Aorta (tissue), 5 donors: Measurements from ENCODE around the gene UCN3. TPM values are rescaled to one million over a fixed set of nuclear protein-coding genes. Genes with fewer than 3 reads are reported as not detected.
"Not testable (repeated sequence)": the region's sequence is repeated elsewhere in the genome, so short reads cannot be mapped to it uniquely, and the experiment has no call there.

Experiments used
- ATAC-seq: fragments of 200-7000 bp; cut with Tn5 transposase; one replicate; pipeline ENCODE4 v1.9.1; 2022; ENCODE audit warnings: moderate library complexity; ENCODE audit not compliant: low FRiP score
- DNase-seq, 2 donors: peaks; one replicate each; pipeline ENCODE4 v3.0.0-alpha.2; 2020
- H3K27ac ChIP-seq, 2 donors: one replicate each; pipeline ENCODE4 v1.5.1; 2013; ENCODE audit warnings: low read length in 2 of 2, mild to moderate bottlenecking in 2 of 2, moderate library complexity in 2 of 2, control low read depth in 1 of 2, inconsistent platforms in 1 of 2, low read depth in 1 of 2
- H3K27me3 ChIP-seq, 2 donors: one replicate each; pipeline ENCODE4 v1.6.1; 2013; ENCODE audit warnings: control low read depth in 1 of 2, low read length in 1 of 2, mild to moderate bottlenecking in 1 of 2, moderate library complexity in 1 of 2; ENCODE audit not compliant: insufficient read depth in 2 of 2, control insufficient read depth in 1 of 2
- H3K36me3 ChIP-seq, 2 donors: one replicate each; pipeline ENCODE4 v1.6.1; 2013; ENCODE audit warnings: control low read depth in 1 of 2, low read length in 1 of 2, mild to moderate bottlenecking in 1 of 2; ENCODE audit not compliant: insufficient read depth in 2 of 2, control insufficient read depth in 1 of 2
- H3K4me1 ChIP-seq, 2 donors: one replicate each; pipeline ENCODE4 v1.6.1; 2013; ENCODE audit warnings: low read length in 2 of 2, control low read depth in 1 of 2, mild to moderate bottlenecking in 1 of 2, moderate library complexity in 1 of 2; ENCODE audit not compliant: insufficient read depth in 2 of 2, control insufficient read depth in 1 of 2
- H3K4me3 ChIP-seq, 2 donors: one replicate each; pipeline ENCODE4 v1.5.1; 2013; ENCODE audit warnings: low read length in 2 of 2, control low read depth in 1 of 2, mild to moderate bottlenecking in 1 of 2
- H3K9me3 ChIP-seq: one replicate; pipeline ENCODE4 v1.6.1; 2013; ENCODE audit warnings: mild to moderate bottlenecking, low read length; ENCODE audit not compliant: control insufficient read depth
- WGBS, 2 donors: extraction: QIAGEN DNeasy Blood & Tissue Kit; methylation state at CpG; one replicate each; pipeline ENCODE4 v1.1.7; 2013; 5-methylcytosine and 5-hydroxymethylcytosine counted together
- intact Hi-C, 2 donors: fragments of 100-400 bp; cut with DNase I; formaldehyde crosslinking; loops; one replicate each; pipeline versions ENCODE4 v1.14.2 to v1.15.0; 2022
- polyA plus RNA-seq, 2 donors: library from polyadenylated mRNA; stranded (reverse); fragments of 200-250 nt; gene quantifications; one replicate each; pipeline ENCODE4 v1.2.3, GENCODE V29; 2013
- total RNA-seq, 2 donors: library from RNA; stranded (reverse); fragmentation: NEBNext Ultra II Directional; extraction: Animal tissue kit (Norgen Biotek cat#: 25700); gene quantifications; one replicate each; pipeline ENCODE4 v1.2.1, GENCODE V29; 2021
- donor health status: healthy with polysubstance abuse.
- donor health status: Bipolar disorder and iron deficiency.
- donor health status: DM: no; HTN: no; CAD: no.
- donor health status: DM: no; HTN: no; CAD: no.
- donor health status: DM: yes; HTN: yes; CAD: no.

UCN3 gene
- total and polyA plus RNA-seq, 4 donors, result 0.75 TPM; not detected in 3

- ATAC-seq (no peak), DNase-seq (no peak)
- Histone ChIP-seq H3K4me1 (no peaks in the 10 kb centered on the region), H3K9me3 (no peaks in the 10 kb centered on the region), H3K27me3 (no peaks in the 10 kb centered on the region), H3K36me3 (no peaks in the 10 kb centered on the region), H3K4me3 (no peak overlapping the region), H3K27ac (no peak overlapping the region)
- intact Hi-C loops, result no loop called here
- 78 to 82% methylated on average over 15 to 21 of the region's 22 CpGs for WGBS, 2 donors
Observed at GRCh38 chr10:5373891-5374611, 9.3 kb downstream of the UCN3 start.

GRCh38 chr10:5376450-5376849 is 11.7 kb downstream of the UCN3 start:
- H3K9me3 ChIP-seq, result no peaks in the 10 kb centered on the region
- WGBS, 2 donors, result 51 to 53% methylated on average over 4 of the region's 4 CpGs
- H3K4me1 ChIP-seq, result no peaks in the 10 kb centered on the region
- no peak for ATAC-seq
- H3K36me3 ChIP-seq, result no peaks in the 10 kb centered on the region
- intact Hi-C loops, result no loop called here
- no peaks in the 10 kb centered on the region for H3K27me3 ChIP-seq
- no peak for DNase-seq
- no peak overlapping the region for H3K4me3 ChIP-seq
- H3K27ac ChIP-seq, result no peak overlapping the region

GRCh38 chr10:5379202-5379601 is 14.4 kb downstream of the UCN3 start:
- 94 to 97% methylated on average over 5 of the region's 5 CpGs for WGBS, 2 donors
- H3K4me3 ChIP-seq, DNase-seq, H3K4me1 ChIP-seq, H3K36me3 ChIP-seq, H3K9me3 ChIP-seq, H3K27ac ChIP-seq, H3K27me3 ChIP-seq, ATAC-seq, intact Hi-C loops: not testable (repeated sequence)

GRCh38 chr10:5380395-5380794 is 15.6 kb downstream of the UCN3 start:
- WGBS, 2 donors, result 90 to 91% methylated on average over 12 of the region's 12 CpGs
- not testable (repeated sequence) for H3K27ac ChIP-seq, H3K27me3 ChIP-seq, H3K36me3 ChIP-seq, H3K4me1 ChIP-seq, H3K9me3 ChIP-seq, H3K4me3 ChIP-seq, ATAC-seq, DNase-seq
- intact Hi-C loops, result loop anchor here (5.0 to 10.0 kb wide), 4 partner anchors 526 to 566 kb away; partner anchors contain the start of gene AKR1E2 (in 1 of the 2)

GRCh38 chr10:5381187-5381586 is 16.4 kb downstream of the UCN3 start:
- H3K27me3 ChIP-seq, result no peaks in the 10 kb centered on the region
- DNase-seq, result no peak
- no peak for ATAC-seq
- no peak overlapping the region for H3K27ac ChIP-seq
- no peaks in the 10 kb centered on the region for H3K36me3 ChIP-seq
- WGBS, 2 donors, result 93 to 95% methylated on average over 2 of the region's 2 CpGs
- H3K9me3 ChIP-seq, result no peaks in the 10 kb centered on the region
- no peak overlapping the region for H3K4me3 ChIP-seq
- intact Hi-C loops, result loop anchor here (5.0 to 10.0 kb wide), 4 partner anchors 526 to 566 kb away; partner anchors contain the start of gene AKR1E2 (in 1 of the 2)
- H3K4me1 ChIP-seq, result no peaks in the 10 kb centered on the region

GRCh38 chr10:5385224-5385623 is 20.5 kb downstream of the UCN3 start:
- intact Hi-C loops, result loop anchor here (10.0 kb wide), 3 partner anchors 530 to 570 kb away; no protein-coding TSS in a partner anchor
- Histone ChIP-seq H3K36me3 (no peaks in the 10 kb centered on the region), H3K4me1 (no peaks in the 10 kb centered on the region), H3K27me3 (no peaks in the 10 kb centered on the region), H3K9me3 (no peaks in the 10 kb centered on the region), H3K27ac (no peak overlapping the region), H3K4me3 (no peak overlapping the region)
- DNase-seq, result no peak
- 89 to 94% methylated on average over 2 of the region's 2 CpGs for WGBS, 2 donors
- no peak for ATAC-seq

GRCh38 chr10:5387169-5387568 is 22.4 kb downstream of the UCN3 start:
- Histone ChIP-seq H3K4me1 (no peaks in the 10 kb centered on the region), H3K27me3 (no peaks in the 10 kb centered on the region), H3K4me3 (no peak overlapping the region), H3K9me3 (no peaks in the 10 kb centered on the region), H3K36me3 (no peaks in the 10 kb centered on the region), H3K27ac (no peak overlapping the region)
- ATAC-seq, result no peak
- no peak for DNase-seq
- intact Hi-C loops, result loop anchor here (10.0 kb wide), 3 partner anchors 532 to 572 kb away; no protein-coding TSS in a partner anchor
- WGBS, 2 donors, result 88 to 90% methylated on average over 5 of the region's 5 CpGs

- Histone ChIP-seq H3K4me3 (no peak overlapping the region), H3K4me1 (no peaks in the 10 kb centered on the region), H3K36me3 (no peaks in the 10 kb centered on the region), H3K27ac (no peak overlapping the region), H3K27me3 (no peaks in the 10 kb centered on the region), H3K9me3 (no peaks in the 10 kb centered on the region)
- intact Hi-C loops, result no loop called here
- DNase-seq (no peak), ATAC-seq (no peak)
- WGBS, 2 donors, result 98% methylated on average over 1 of the region's 1 CpG
Observed at GRCh38 chr10:5390607-5391205, 25.9 kb downstream of the UCN3 start.

- H3K36me3 ChIP-seq, result no peaks in the 10 kb centered on the region
- no peaks in the 10 kb centered on the region for H3K9me3 ChIP-seq
- H3K4me3 ChIP-seq, result no peak overlapping the region
- 41 to 53% methylated on average over 3 of the region's 3 CpGs for WGBS, 2 donors
- DNase-seq, result no peak
- intact Hi-C loops, result no loop called here
- no peaks in the 10 kb centered on the region for H3K4me1 ChIP-seq
- no peaks in the 10 kb centered on the region for H3K27me3 ChIP-seq
- H3K27ac ChIP-seq, result no peak overlapping the region
- ATAC-seq, result no peak
Observed at GRCh38 chr10:5391790-5392189, 27.0 kb downstream of the UCN3 start.
